ENCODE measurements around the gene PLEK. TPM values are rescaled to one million over a fixed set of nuclear protein-coding genes. Genes with fewer than 3 reads are reported as not detected.

The PLEK gene
- total RNA-seq, 3 donors from 2014 or later, result 3.6 to 20.5 (median 11.7) TPM

DNA sequence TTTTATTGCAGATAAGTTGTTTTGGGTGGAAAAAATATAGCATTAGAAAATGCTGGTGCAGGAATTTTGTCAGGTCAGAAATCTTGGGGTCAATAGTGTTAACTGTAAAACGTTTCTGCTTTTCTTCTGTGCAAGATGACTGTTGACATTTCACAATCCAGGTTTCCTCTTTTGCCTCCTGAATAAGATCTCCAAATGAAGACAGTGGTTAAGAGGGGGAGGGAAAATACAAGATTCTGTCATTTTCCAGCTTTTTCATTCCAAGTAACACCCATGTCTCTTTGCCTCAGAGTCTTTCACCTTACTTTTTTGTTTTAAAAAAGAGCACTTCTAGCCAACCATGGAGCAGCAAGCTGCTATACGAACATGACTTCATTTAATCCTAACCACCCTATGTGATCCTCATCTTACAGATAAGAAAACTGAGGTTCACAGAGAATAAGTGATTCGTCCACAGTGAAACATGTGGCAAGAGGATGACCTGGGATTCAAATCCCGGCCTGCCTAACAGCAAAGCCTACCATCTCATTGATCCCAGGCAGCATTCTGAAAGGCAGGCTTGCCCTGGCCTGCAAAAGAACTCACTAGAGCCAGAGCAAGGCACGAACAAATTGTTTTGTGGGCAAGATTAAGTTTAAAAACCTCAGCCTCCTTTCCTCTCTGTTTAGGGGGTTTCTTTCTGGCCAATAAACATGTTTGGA lies 3.0 kb downstream of the PLEK start:
- intact Hi-C loops (cut with DNase I; ENCODE audit: low total_unique reads), result no loop called here
- Histone ChIP-seq H3K4me1 (no peaks in the 10 kb centered on the region), H3K4me3 (no peak overlapping the region), H3K27me3 (no peaks in the 10 kb centered on the region), H3K36me3 (no peaks in the 10 kb centered on the region), H3K9me3 (no peaks in the 10 kb centered on the region), H3K27ac (peak overlapping the region in 1 of 2 donors; percentile 6)
- TF ChIP-seq POLR2A (IDR thresholded peaks at IDR 0.05), result no peak
- TF ChIP-seq, protein P1, sequence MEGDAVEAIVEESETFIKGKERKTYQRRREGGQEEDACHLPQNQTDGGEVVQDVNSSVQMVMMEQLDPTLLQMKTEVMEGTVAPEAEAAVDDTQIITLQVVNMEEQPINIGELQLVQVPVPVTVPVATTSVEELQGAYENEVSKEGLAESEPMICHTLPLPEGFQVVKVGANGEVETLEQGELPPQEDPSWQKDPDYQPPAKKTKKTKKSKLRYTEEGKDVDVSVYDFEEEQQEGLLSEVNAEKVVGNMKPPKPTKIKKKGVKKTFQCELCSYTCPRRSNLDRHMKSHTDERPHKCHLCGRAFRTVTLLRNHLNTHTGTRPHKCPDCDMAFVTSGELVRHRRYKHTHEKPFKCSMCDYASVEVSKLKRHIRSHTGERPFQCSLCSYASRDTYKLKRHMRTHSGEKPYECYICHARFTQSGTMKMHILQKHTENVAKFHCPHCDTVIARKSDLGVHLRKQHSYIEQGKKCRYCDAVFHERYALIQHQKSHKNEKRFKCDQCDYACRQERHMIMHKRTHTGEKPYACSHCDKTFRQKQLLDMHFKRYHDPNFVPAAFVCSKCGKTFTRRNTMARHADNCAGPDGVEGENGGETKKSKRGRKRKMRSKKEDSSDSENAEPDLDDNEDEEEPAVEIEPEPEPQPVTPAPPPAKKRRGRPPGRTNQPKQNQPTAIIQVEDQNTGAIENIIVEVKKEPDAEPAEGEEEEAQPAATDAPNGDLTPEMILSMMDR (IDR thresholded peaks at IDR 0.05), result no peak
- TF ChIP-seq POLR2AphosphoS5 (IDR thresholded peaks at IDR 0.05), result no peak
- no peak for DNase-seq (ENCODE audit: low spot score in 2 of 2)

DNA sequence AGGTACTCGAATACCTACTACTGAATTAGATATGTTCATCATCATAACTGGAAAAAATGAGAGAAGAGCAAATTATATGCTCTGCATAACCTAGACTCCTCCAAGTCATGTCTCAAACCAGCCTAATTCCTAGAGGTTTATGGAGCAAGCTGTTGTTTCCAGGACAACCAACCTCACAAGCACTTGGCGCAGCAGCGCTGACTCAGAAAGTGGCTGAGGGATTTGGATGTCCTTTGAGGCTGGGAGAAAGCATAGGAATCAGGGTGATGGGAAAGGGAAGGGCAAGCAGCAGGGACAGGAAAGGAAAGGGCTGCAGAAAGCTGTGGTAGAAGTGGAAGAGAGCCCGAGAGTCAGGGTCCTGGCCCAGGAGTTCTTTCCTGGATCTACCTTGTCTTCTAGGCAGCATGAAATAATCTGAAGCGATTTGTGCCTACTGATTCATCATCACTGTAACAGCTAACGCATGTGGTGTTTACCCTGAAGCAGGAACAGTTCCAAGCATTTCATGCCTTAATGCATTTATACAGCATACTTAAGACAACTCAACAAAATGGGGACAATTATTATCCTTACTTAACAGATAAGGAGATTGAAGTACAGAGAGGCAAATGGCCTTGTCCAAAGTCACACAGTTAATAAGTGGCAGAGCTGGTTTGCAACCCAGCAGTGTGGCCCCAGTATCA lies 3.7 kb downstream of the PLEK start:
- Histone ChIP-seq H3K36me3 (no peaks in the 10 kb centered on the region), H3K27ac (no peak overlapping the region), H3K27me3 (no peaks in the 10 kb centered on the region), H3K4me1 (no peaks in the 10 kb centered on the region), H3K9me3 (no peaks in the 10 kb centered on the region), H3K4me3 (no peak overlapping the region)
- DNase-seq (ENCODE audit: low spot score in 2 of 2), result no peak
- TF ChIP-seq, protein P1 (IDR thresholded peaks at IDR 0.05), result no peak
- no peak for TF ChIP-seq POLR2AphosphoS5 (IDR thresholded peaks at IDR 0.05)
- no peak for TF ChIP-seq POLR2A (IDR thresholded peaks at IDR 0.05)
- intact Hi-C loops (cut with DNase I; ENCODE audit: low total_unique reads), result no loop called here

DNA sequence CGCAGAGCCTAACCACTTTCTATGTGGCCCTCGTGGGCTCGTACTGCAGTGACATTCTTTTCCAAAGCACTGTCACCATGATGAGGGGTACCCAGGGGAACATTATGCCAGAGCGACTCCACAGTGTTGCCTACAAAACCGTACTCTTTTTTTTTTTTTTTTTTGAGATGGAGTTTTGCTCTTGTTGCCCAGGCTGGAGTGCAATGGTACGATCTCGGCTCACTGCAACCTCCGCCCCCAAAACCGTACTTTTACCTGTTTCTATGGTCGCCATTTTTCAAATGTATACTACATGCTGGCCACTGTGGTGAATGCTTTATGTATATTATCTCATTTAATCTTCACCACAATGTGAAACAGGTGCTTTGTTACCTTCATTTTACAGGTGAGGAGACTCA lies 4.3 kb downstream of the PLEK start:
- H3K27me3 ChIP-seq, result no peaks in the 10 kb centered on the region
- DNase-seq (ENCODE audit: low spot score in 2 of 2), result no peak
- intact Hi-C loops (cut with DNase I; ENCODE audit: low total_unique reads), result no loop called here
- H3K4me3 ChIP-seq, result no peak overlapping the region
- H3K4me1 ChIP-seq, result no peaks in the 10 kb centered on the region
- no peaks in the 10 kb centered on the region for H3K9me3 ChIP-seq
- H3K27ac ChIP-seq, result no peak overlapping the region
- no peaks in the 10 kb centered on the region for H3K36me3 ChIP-seq
- TF ChIP-seq POLR2A (IDR thresholded peaks at IDR 0.05) (no peak), POLR2AphosphoS5 (IDR thresholded peaks at IDR 0.05) (no peak)
- TF ChIP-seq, protein P1 (IDR thresholded peaks at IDR 0.05), result no peak

DNA sequence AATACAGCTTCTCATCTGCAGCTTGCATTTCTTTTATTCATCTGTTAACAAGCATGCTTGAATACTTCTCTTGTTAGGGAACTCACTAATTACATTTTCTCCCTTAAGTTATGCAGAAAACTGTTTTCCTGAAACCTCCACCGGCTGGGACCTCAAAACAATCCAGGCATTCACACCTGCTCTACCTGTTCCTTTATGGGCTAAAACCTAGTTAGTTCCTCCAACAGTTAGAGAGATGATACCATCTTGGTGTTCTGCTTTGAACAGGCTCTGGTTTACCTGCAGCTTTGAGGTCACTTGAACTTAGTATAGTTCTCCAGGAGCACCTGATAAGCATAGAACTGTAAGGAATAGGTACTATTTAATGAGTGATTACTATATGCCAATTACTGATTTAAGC lies 6.1 kb downstream of the PLEK start:
- H3K4me3 ChIP-seq, result no peak overlapping the region
- H3K4me1 ChIP-seq, result no peaks in the 10 kb centered on the region
- no peak for DNase-seq (ENCODE audit: low spot score in 2 of 2)
- no peak overlapping the region for H3K27ac ChIP-seq
- TF ChIP-seq POLR2A (IDR thresholded peaks at IDR 0.05) (no peak), POLR2AphosphoS5 (IDR thresholded peaks at IDR 0.05) (no peak)
- TF ChIP-seq, protein P1 (IDR thresholded peaks at IDR 0.05), result no peak
- intact Hi-C loops (cut with DNase I; ENCODE audit: low total_unique reads), result no loop called here
- no peaks in the 10 kb centered on the region for H3K36me3 ChIP-seq
- H3K27me3 ChIP-seq, result no peaks in the 10 kb centered on the region
- no peaks in the 10 kb centered on the region for H3K9me3 ChIP-seq

DNA sequence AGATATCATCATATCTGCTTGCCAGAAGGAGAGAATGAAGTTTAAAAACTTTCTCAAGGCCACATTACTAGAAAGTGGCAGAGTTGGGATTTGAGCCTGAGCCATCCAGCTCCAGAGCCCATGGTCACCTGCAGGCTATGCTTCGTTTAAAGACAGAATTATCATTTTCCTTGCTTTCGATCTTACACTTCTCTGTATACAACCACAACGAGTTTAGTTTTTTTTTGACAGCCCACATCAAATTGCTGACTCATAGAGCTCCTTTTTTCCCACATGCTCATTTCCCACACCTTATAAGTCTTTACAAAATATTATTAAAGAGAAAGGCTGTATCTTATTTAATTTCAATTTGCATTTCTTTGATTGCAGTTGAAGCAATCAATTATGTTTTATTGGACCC lies 6.5 kb downstream of the PLEK start:
- no peaks in the 10 kb centered on the region for H3K4me1 ChIP-seq
- TF ChIP-seq, protein P1 (IDR thresholded peaks at IDR 0.05), result no peak
- TF ChIP-seq POLR2AphosphoS5 (IDR thresholded peaks at IDR 0.05), result no peak
- TF ChIP-seq POLR2A (IDR thresholded peaks at IDR 0.05), result no peak
- H3K36me3 ChIP-seq, result no peaks in the 10 kb centered on the region
- no peaks in the 10 kb centered on the region for H3K27me3 ChIP-seq
- intact Hi-C loops (cut with DNase I; ENCODE audit: low total_unique reads), result no loop called here
- no peak overlapping the region for H3K27ac ChIP-seq
- H3K9me3 ChIP-seq, result no peaks in the 10 kb centered on the region
- H3K4me3 ChIP-seq, result no peak overlapping the region
- DNase-seq (ENCODE audit: low spot score in 2 of 2), result no peak
